Superior temporal gyrus (tissue), 1 donor: ENCODE data around the gene COL4A4.

ENCODE experiments used
- DNase-seq: peaks from one replicate; pipeline ENCODE4 v3.0.0-alpha.2; 2016; ENCODE audit errors: extremely low spot score

The COL4A4 gene

DNA sequence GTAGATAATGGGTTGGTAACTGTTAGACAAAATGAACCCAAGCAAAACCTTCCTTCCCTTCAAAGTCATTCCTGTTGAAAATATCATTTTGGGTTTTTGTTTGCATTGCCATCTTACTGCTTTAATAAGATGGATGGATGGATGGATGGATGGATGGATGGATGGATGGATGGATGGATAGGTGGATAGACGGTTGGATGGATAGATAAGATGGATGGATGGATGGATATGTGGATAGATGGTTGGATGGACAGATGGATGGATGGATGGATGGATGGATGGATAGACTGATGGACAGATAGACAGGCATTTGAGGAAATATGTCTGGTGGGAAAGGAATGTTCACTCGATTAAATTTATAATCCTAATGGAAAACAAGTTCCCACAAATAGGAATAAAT is 133.2 kb downstream of the COL4A4 start:
- DNase-seq = no peak

GRCh38 chr2:227029426-227030105 is 134.4 kb downstream of the COL4A4 start:
- peak; percentile 10 for DNase-seq

- DNase-seq = no peak
Observed at GRCh38 chr2:227025510-227025909, 138.5 kb downstream of the COL4A4 start.

GRCh38 chr2:227022608-227023007 is 141.4 kb downstream of the COL4A4 start:
- DNase-seq = no peak

DNA sequence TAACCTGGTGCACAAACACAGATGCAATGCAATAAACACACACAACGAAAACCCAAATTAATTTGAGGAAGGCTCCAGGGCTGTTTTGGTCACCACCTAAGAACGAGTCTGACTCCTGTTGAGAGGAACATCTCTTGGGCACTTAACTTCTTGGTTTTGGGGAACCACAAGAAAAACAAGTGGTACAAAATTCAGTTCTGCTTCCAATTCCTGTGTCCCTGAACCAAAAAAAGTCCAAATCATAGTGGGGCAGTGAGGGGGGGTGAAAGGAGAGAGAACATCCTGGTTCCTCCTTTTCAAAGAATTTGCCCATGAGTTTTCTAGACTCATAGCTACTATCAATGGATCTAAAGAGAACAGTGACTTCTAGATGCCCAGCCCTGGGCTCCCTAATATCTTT is 143.6 kb downstream of the COL4A4 start:
- DNase-seq = no peak

DNA sequence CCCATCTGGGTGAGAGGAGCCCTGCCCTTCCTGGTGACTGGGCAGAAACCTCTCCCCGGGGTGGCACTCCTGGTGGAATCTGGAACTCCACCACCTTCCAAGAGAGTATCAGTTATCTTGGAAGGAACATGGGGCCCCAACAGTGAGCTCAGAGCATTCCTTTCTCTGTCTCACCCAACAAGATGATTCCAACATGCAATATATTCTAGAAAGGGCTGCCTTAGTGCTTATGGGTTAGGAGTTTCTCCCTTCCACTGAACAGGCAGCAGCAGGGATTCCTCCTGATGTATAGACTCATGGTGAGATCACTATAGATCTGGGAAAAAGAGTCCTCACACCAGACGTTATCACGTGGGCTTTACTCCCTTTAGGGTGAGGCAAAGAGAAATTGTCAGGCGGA is 147.1 kb downstream of the COL4A4 start:
- no peak for DNase-seq

- no peak for DNase-seq
Observed at GRCh38 chr2:227013881-227014280, 150.1 kb downstream of the COL4A4 start.

GRCh38 chr2:227013330-227013729 is 150.7 kb downstream of the COL4A4 start:
- no peak for DNase-seq

- no peak for DNase-seq
Observed at GRCh38 chr2:227010433-227010832, 153.6 kb downstream of the COL4A4 start.

DNA sequence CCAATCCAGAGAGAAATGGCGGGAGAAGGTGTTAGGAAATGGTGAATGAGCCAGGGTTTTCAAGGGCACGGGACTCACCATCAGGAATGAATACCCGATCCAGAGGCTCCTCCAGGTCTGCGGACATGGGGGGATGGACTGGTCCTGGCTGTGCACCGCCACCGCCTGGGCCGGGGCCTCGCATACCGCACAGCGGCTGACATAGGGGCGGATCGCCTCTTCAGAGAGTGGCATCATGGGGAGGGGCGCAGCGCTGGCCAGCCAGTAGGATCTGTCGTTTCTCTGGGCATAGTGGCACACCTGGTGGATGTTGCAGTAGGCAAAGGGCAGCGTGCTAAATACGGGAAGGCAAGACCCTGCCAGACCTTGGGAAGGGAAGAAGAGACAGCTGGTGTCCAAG is 156.1 kb downstream of the COL4A4 start:
- no peak for DNase-seq

- no peak for DNase-seq
Observed at GRCh38 chr2:227007148-227007547, 156.9 kb downstream of the COL4A4 start.

DNA sequence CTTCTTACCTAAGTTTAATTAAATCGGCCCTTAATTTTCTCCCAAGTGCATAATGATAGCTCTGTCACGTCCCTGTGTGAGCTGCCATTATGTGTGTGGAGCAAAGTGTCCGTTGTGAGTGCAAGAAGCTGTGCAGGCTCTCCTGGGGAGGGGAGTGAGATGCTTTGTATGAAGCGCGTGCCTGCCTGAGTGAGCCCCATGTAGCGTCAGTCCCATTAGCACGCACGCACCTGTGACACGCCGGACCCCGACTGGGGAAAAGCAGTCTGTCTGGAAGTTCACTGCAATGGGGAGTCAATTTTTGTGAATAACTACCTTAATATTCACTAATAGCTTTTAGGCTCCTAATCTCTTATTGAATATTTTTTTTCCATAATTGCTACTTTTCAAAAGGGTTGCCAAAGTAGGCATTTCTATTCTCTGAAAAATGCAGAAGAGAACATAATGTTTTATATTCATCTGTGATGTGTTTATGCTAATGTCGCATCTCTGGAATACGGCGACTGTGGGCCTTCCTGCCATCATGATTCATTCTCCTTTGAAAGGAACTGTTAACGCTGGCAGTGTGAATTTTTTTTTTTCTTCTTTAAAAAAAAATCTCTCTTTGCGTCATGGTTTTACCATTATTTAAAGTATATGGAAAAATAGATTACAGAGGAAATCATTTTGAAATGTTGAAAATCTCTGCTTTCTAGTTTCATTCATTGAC is 157.7 kb downstream of the COL4A4 start:
- DNase-seq = peak; percentile 65

DNA sequence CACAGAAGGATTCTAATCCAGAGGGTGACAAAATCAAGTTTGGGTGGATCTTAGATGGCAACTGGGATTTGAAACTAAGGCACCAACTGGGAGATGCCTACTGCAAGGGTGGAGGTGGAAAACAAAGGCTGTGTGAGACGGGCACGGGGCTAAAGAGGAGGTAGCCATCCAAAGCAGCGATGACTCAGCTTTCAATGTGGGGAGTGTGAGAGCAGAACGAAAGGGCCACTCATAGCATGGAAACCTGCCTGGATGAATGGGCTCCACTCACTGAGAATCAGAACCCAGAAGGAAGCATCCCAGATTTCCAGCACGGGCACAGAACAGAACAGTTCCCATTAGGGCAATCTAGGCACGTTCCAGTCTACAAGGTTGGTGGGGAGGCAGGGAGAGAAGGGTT is 159.5 kb downstream of the COL4A4 start:
- no peak for DNase-seq

GRCh38 chr2:227000123-227000522 is 163.9 kb downstream of the COL4A4 start:
- DNase-seq = no peak

GRCh38 chr2:226999661-227000060 is 164.3 kb downstream of the COL4A4 start:
- no peak for DNase-seq

- DNase-seq = no peak
Observed at GRCh38 chr2:226995625-226996041, 168.4 kb downstream of the COL4A4 start.

GRCh38 chr2:226994775-226995174 is 169.2 kb downstream of the COL4A4 start:
- no peak for DNase-seq

DNA sequence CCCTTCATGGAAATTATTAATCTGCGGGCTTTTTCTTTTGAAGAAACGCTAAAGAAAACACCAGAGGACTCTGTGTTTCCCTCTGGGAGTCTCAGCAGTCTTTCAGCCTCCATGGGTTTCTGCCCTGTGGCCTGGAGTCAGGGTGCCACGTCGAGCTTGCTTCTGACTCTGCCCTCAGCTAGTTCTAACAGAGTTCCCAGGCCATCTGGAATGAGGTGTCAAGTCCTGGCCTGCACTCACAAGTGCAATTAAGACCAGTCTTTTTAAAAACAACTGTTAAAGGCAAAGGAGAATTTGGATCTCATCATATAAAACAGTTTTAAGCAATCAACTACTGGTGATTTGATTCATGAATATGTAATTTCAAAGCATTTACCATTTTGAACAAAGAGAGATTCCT is 170.8 kb downstream of the COL4A4 start:
- DNase-seq = no peak

DNA sequence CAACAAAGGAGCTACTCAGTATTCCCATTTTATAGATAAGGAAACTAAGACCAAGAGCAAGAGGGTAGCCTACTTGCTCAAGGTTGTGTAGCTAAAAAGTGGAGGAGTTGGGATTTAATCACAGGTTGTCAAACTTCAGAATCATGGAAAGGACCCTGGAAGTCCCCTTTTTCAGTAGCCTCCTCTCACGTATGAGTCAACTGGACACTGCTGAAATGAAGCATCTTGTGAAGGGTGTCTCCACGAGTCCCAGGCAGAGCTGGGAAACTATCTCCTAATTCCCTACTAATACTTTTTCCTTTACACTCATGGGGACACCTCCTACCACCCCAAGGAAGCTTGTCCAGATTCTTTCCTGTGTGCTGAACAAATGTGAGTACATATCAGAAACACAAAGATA is 172.3 kb downstream of the COL4A4 start:
- no peak for DNase-seq

- DNase-seq = no peak
Observed at GRCh38 chr2:226985583-226985946, 178.4 kb downstream of the COL4A4 start.

DNA sequence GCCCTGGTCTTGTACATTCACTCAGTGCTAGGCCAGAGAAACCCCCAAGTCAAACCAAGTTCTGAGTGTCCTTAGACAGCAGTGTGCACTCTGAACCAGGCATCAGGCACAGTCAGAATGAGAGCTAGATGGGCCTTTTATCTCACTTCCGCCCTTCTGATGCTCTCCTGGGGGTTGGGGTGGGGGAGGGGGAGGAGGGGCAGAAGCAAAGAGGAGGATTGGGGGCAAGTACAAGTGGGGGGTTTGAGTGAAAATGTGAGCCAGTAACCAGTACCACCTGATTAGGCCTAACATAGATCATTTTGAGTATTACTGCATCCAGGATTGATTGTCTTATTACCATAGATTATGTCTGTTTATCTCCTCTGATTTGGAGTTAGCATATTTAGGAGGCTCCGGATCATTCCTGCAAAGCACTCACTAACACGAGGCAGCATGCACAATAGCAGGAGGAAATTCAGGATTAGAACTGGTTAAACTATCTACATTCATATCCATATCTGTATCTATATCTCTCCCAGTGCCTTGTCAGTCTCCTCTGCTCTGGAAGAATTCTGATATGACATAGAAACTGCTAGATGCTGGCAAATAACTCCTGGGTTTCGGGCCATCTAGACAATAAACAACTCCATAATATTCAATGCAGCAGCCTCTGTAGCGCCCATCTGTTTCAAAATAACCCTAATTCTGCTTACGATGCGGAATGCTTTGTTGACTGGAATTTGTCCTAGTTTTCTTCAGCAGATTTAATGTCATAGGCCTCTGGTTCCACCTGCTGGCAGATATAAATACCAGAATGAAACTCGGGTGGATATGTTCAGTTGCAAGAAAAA is 179.0 kb downstream of the COL4A4 start:
- peak; percentile 95 for DNase-seq

- DNase-seq = no peak
Observed at GRCh38 chr2:226983895-226984749, 179.9 kb downstream of the COL4A4 start.
